HG02642 (cell line): ENCODE results near the gene RELA.
"Not testable (repeated sequence)": the region's sequence is repeated elsewhere in the genome, so short reads cannot be mapped to it uniquely, and the experiment has no call there.

Experiments used
- ATAC-seq: cut with Tn5 transposase; IDR thresholded peaks from one replicate; pipeline ENCODE4 v1.9.1; 2021; ENCODE audit warnings: mild to moderate bottlenecking; ENCODE audit not compliant: unreplicated experiment, poor library complexity

The RELA gene

DNA sequence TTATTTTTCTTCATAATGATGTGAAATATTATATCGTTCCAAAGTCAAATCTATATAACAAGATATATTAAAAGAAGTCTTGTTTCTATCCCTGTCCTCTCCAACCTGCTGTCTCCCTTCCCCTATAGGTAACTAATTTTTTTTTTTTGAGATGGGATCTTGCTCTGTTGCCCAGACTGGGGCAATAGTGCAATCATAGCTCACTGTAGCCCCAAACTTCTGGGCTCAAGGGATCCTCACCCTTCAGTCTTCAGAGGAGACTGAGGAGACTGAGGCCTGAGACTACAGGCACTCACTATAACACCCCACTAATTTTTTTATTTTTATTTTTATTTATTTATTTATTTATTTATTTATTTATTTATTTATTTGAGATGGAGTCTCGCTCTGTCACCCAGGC lies 10.3 kb upstream of the RELA start:
- ATAC-seq = no peak

DNA sequence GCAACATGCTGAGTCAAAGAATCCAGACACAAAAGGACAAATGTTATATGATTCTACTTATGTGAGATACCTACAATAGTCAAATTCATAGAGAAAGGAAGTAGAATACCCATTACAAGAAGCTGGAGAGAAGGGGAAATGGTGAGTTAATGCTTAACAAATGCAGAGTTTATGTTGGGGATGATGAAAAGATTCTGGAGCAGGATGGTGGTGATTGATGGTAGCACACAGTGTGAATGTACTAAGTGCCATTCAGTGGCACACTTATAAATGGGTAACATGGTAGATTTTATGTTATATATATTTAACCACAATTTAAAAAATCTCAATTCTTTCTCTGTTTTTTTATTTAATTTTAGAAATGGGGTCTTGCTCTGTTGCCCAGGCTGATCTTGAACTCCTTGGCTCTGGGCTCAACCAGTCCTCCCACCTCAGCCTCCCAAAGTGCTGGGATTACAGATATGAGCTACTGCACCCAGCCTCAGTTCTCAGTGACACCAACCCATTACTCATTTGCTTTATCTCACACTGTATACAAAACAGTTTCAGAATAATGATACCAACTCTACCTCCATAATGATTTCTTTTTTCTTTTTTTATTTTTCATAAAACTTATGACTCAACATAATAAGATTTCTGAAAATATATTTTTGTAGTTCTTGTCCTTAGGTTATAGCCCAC lies 9.6 kb upstream of the RELA start:
- no peak for ATAC-seq

DNA sequence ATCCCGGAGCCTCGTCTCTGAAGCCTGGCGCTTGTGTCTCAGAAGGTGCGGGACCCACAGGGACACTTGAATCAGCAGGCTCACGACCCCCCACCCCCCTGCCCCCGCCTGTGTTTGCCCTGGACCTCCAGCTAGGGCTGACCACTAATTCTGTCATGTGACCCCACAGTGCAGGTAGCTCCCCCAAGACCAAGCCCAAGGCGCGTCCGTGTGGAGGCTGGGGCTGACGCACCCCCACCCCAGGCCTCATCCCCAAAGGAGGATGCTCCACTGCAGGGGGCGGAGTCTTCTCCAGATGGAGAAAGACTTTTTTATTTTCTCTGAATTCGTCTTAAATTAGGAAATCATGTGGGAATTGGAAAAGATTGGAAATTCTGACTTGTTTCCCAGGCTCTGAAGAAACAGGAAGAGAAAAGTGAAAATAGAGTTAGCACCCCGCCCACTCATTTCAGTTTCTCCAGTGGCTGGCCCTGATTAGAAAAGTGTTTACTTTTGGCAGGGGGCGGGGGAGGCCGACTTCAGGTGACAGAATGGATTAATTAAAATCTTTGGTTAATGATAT lies 1.0 kb upstream of the RELA start:
- ATAC-seq = peak; percentile 13

DNA sequence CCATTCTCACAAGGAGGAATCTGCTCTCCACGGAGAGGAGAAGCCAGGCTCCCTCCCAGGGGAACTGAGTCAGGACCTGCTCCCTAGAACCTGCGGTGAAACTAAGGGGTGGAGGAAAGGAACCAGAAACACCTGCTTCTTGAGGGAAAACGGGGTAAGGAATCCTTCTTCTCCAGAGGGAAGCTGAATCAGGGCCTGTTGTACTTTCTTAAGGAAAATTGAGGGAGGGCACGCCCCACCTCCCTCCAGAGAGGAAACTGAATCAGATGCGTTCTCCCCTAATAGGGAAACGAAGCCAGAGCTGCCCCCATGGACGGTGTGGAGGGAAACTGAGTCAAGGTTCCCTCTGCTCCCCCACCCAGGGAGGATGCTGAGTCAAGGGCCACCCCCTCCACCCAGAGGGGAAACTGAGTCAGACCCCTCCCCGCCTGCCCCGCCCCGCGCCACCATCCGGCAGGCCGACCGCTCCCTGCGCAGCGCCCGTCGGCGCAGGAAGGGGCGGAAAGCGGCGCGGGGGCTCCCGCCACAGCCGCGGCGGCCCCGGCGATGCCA lies 393 bp downstream of the RELA start:
- ATAC-seq = no peak

DNA sequence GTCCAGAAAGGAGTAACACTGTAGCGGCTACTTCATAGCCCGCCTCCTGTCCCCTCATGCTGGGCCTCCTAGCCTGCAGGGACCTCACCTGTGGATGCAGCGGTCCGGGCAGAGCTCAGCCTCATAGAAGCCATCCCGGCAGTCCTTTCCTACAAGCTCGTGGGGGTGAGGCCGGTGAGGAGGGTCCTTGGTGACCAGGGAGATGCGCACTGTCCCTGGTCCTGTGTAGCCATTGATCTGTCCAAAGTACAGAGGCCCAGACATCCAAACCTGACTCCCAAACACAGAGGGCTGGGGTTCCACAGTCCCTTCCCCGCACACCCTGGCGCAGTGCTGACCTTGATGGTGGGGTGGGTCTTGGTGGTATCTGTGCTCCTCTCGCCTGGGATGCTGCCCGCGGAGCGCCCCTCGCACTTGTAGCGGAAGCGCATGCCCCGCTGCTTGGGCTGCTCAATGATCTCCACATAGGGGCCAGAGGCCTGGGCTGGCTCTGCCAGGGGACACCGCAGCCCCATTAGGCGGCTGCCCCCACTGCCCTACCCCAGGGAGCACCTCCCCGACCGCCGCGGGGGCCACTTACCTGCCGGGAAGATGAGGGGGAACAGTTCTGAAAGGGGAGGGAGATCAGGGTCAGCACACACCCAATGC lies 993 bp downstream of the RELA start:
- no peak for ATAC-seq

DNA sequence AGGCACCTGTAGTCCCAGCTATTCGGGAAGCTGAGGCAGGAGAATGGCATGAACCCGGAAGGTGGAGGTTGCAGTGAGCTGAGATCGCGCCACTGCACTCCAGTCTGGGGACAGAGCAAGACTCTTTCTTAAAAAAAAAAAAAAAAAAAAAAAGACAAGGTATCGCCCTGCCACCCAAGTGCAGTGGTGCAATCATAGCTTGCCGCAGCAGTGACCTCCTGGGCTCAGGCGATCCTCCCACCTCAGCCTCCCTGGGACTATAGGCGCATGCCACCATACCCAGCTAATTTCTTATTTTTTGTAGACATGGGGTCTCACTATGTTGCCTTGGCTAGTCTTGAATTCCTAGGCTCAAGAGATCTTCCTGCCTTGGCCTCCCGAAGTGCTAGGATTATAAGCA lies 1.8 kb downstream of the RELA start:
- not testable (repeated sequence) for ATAC-seq

DNA sequence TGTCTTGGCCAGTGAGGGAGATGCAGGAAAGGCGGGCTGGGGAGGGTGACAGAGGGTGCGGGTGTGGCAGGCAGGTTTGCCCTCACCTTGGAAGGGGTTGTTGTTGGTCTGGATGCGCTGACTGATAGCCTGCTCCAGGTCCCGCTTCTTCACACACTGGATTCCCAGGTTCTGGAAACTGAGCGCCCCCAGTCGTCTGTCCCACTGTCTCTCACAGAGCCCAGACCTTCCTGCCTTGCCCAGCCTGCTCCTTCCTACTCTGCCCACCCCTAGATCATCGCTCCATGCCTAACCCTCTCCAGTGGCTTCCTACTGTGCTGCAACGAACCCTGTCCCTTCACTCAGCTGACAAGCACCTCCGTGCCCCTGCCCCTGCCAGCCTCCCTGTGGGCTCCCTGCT lies 2.7 kb downstream of the RELA start:
- no peak for ATAC-seq

DNA sequence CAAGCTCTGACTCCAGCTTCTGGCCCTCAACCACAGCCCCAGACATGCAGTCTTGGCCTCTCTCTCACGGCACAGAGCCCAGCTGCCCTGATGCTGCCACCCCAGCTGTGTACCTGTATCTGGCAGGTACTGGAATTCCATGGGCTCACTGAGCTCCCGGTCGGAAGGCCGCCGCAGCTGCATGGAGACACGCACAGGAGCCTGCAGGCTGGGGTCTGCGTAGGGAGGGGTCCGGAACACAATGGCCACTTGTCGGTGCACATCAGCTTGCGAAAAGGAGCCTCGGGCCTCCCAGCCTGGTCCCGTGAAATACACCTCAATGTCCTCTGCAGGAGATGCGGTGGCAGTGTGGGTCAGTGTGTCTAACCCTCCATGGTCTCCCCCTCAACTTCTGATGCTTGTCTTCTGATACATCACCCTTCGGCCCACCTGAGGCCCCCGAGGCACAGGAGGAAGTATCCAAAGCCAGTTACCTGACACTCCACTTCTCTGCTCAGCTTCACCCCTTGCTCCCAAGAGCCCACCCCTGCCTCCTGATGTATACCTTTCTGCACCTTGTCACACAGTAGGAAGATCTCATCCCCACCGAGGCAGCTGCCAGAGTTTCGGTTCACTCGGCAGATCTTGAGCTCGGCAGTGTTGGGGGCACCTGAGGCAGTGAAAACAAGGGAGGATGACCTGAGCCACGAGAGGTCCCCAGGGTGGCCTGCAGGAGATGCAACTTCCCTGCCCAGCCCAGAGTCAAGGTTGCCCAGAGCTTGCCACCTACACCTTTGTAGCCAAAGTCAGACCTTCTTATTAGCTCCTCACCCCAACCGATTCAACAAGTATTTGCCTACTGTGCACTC lies 4.3 kb downstream of the RELA start:
- no peak for ATAC-seq

DNA sequence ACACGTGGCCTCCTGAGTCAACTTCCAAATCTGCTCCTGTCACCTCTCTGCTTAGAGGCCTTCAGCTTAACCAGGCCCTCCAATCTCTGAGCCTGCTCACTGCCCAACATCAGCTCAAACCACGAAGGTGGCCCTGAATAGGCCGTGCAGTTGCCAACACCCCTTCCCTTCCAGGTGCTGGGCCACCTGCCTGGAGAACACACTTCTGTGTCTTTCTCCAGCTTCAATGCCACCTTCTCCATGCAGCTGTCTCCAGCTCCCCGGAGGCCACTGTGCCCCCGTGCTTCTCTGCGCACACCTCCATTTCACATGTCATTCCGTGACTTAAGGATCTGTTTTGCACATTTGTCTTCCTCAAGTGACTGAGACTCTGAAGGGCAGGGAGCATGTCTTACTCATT lies 5.3 kb downstream of the RELA start:
- no peak for ATAC-seq

DNA sequence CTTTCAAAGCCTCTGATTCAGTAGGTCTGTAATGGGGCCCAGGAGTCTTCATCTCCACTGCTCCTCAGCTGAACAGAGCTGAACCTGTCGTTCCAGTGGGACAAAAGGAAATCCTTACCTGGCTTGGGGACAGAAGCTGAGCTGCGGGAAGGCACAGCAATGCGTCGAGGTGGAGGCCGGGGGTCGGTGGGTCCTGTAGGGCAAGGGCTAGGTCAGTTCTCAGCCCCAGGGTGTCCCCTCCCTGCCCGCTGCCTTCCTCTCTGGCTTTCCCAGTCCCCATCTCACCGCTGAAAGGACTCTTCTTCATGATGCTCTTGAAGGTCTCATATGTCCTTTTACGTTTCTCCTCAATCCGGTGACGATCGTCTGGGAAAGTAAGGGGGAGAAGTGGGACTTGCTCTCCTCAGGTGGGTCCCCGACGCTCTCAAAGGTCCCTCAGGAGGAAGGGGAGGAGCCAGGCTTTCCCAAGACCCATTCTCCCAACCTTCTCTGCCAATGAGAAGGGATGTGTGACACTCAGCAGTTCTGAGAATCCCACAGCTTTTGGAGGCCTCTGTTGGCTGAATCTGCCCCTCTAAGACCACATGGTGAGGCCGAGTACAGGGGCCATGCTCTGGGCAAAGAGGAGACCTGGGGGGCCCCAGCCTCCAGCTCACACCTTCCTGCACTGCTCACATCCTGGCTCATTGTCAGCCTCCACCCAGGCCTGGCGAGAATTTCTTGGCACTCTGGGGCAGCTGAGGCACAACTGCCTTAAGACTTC lies 7.0 kb downstream of the RELA start:
- no peak for ATAC-seq

DNA sequence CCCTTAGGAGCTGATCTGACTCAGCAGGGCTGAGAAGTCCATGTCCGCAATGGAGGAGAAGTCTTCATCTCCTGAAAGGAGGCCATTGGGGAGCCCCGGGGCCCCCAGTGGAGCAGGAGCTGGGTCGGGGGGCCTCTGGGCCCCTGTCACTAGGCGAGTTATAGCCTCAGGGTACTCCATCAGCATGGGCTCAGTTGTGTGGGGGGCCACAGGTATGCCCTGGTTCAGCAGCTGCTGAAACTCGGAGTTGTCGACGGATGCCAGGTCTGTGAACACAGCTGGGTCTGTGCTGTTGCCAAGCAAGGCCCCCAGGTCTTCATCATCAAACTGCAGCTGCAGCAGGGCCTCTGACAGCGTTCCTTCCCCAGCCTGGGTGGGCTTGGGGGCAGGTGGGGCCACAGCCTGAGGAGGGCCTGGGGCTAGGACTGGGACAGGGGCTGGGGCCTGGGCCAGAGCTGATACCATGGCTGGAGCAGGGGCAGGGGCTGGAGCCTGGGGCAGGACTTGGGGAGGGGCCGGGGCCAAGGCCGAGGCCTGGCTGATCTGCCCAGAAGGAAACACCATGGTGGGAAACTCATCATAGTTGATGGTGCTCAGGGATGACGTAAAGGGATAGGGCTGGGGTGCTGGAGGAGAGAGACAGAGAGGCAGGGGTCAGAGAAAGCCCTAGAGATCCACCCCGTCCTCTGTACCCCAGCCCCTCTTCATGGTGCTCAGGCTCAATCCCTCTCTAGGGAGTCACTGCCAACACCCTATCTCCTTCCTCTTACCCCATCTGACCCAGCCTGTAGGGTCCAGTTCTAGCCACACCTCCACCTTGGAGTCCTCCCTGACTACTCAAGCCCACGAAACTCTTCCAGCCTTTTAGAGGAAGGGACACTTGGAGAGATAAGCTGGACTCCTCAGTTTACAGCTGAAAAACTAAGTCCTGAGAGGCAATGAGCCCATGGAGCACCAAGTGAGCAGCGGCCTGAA lies 8.1 kb downstream of the RELA start:
- ATAC-seq = no peak

DNA sequence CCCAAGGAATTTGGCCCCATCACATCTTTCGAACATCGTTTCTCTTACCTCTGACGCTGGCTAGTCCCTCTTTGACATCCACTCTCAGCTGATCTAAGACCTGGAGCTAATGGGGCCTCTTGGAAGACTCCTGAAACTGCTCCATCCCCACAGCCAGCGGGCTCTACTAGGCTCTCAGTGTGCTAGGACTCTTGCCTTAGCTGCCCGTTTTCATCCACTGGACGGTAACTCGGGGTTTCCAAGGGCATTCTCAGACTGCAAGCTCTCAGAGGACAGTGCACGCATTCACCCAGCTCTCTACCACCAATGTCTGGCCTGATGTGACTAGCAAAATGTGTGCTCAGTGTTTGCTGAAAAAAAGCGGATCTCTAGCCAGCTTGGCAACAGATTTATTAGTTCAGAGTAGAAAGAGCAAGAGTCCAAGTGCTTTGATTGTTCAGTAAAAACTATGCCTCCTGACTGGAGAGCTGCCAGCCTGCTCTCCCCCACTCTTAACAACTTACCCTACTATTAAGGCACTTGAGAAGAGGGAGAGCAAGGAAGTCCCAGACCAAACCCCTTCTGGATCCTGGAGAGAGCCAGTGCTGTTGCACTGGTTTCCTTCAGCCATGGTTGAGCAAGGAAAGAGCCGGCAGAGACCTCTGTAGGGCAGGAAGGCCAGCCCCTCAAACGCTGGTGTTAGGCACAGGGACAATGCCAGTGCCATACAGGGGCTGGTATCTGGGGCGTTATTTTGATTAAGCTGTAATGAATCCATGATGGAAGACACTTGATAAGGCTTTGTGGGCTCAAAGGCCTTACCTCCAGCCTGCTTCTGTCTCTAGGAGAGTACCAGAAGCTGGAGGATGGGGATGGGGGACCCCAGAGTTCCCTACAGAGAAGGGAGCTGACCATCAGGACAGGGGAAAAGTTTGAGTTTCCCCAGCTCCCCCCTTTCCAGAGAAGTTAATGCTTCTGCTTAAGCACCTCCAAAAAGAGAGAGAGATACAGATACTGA lies 9.2 kb downstream of the RELA start:
- ATAC-seq = no peak

DNA sequence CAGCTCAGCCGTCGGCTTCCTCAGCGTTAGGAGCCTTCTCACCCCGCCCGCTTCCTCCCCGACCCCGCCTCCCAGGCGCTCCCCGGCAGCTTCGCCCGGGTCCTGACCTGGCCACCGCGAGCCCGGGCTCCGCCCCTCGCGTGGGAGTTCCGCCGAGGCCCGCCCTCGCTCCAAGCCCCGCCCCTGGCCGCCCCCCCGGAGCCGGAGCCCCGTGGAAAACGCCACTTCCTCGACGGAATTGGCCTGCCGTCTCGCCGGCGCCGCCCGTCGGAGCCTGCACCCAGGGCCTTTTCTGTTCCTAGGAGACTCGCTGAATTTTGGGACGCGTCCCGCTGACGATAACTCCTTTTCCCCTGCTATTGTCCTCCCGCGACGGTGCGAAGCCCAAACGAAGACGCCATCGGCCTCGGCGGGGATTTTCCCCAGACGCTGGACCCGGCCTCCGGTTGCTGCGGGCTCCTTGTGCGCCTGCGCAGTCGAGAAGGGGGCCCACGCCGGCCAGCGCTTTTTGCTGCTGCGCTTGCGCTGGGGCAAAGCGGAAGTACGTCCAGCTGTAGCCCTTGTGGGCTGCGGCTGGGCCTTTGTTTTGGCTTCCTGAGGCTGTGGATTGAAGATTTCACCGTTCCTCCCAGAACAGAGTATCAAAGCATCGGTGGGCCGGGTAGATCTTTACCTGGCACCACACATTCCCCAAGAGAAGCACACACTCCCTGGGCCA lies 10.0 kb downstream of the RELA start:
- ATAC-seq = peak; percentile 82

DNA sequence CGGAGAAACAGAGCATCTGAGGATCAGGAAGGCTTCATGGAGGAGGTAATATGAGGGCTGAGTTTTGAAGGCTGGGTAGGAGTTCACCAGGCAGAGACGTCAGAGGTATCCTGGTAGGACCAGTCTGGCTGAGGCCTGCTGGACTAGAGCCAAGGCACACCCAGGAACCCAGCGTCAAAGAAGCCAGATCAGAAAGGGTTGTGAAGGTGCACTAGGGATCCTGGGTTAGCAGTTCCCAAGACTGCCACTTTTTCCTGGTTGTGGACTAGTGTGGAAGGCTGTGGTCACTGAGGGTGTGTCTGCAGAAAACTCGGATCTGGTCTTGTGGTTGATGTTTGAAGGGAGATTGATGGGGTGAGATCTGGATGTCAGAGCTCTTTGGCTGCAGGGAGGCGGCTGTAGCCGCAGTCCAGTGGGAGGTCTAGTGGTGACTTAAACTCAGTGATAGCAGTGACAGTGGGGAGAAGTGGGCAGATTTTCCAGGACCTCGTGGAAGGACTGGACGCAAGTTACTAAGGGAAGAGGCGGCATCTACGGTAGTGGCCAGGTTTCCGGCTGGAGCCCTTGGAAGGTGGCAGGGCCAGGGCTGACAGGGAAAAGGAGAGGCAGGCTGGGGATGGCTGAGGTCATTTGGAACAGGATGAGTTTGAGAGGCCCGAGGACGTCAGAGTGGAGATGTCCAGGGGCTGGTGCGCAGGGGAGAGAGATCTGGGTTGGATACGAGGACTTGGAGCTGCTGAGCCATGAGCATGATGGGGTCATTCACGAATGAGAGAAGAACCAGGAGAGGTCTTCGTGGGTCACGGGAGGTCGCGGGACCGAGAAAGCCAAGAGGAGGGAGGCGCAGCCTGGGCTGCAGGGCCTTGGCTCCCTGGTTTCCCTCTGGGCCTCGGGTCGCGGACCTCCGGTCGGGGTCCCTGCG lies 10.9 kb downstream of the RELA start:
- no peak for ATAC-seq

DNA sequence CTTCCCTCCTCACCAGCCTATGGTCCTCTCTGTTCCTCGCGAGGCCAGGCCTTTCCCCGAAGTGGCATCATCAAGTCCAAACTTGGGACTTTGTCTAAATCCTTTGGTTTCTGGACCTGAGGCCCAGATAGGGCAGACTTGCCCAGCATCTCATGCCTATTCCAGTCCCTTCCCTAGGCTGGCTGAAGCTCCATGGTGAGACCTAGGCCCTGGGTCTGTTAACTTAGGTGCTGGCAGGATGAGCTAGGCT lies 11.5 kb downstream of the RELA start:
- ATAC-seq = no peak

DNA sequence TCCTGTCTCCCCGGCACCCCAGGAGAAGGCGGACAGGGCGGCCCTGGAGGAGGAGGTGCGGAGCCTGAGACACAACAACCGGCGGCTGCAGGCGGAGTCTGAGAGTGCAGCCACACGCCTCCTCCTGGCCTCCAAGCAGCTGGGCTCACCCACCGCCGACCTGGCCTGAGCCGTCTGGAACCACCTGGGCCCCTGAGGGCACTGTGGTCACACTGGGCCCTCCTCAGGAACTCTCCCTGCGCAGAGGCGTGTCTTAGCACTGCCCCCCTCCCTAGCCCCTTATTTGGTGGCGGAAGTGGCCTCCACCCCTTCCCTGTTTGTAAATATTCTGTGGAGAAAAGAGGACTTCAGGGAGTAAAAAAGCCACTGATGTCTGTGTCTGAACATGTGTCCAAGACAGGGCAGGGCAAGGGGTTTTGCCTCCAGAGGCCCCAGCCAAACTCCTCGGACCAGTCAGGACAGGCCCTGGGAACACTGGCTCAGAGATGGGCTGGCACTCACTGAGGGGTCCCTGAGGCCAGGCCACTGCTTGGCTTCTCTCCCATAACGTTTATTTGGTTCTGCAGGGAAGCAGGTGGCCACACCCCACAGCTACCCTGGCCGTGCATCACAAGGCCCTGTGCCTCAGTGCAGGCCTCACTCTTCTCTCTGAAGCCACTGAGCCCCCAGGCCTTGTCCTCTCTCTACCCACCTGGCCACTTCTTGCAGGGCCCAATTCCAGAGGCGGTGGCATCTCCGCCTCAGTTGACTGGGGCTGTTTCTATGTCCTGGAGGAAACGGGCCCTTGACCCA lies 12.0 kb downstream of the RELA start:
- no peak for ATAC-seq
